Measurements from ENCODE around the gene MEPCE. TPM values are rescaled to one million over a fixed set of nuclear protein-coding genes. Genes with fewer than 3 reads are reported as not detected.

The MEPCE gene
- total and polyA plus RNA-seq, 2 of the 8 experiments (the other 6 are each of a cell fraction or from before 2014, with no cell fraction given) = 22.8 to 48.8 TPM

- H3K4me3 ChIP-seq (ENCODE audit: extremely low read depth in 1 of 4, insufficient read depth in 2 of 4, low read depth in 3 of 4, low read length in 4 of 4) = no peak overlapping the region
- H4K5ac ChIP-seq (ENCODE audit: insufficient read length, low read depth, low read length) = no peak overlapping the region
- no peak overlapping the region for H3K23ac ChIP-seq (ENCODE audit: insufficient read length)
- no peak overlapping the region for H2AK5ac ChIP-seq (ENCODE audit: low read depth, low read length)
- no peaks in the 10 kb centered on the region for H3K23me2 ChIP-seq (ENCODE audit: low read depth, low read length)
- no peak overlapping the region for H3K4me2 ChIP-seq (ENCODE audit: insufficient read depth in 1 of 2, low read depth in 2 of 2, low read length in 2 of 2)
- no peak overlapping the region for H2BK12ac ChIP-seq (ENCODE audit: low read depth, low read length)
- 79% methylated on average over 8 of the region's 8 CpGs; no CpG with 5 or more reads in 1 of the 2 experiments for WGBS, 2 experiments (ENCODE audit: extremely low coverage in 1 of 2, insufficient coverage in 1 of 2, insufficient read length in 1 of 2, insufficient replicate concordance in 2 of 2, low coverage in 1 of 2, low lambda C conversion rate in 2 of 2, missing lambda C conversion rate in 1 of 2)
- no peak overlapping the region for H2BK15ac ChIP-seq (ENCODE audit: low read length)
- no peak overlapping the region for H2BK5ac ChIP-seq (ENCODE audit: low read depth, low read length)
- H3K79me2 ChIP-seq (ENCODE audit: control insufficient read depth in 1 of 2, insufficient read depth in 2 of 2, low read length in 2 of 2) = no peaks in the 10 kb centered on the region
- no peaks in the 10 kb centered on the region for H3K79me1 ChIP-seq (ENCODE audit: low read depth, low read length)
- no peak overlapping the region for H3K4ac ChIP-seq (replicated peaks; ENCODE audit: insufficient read length, low read depth, low read length)
- ChIA-PET CTCF (ENCODE audit: partially characterized antibody) (interaction anchor here (0.6 to 12.4 kb wide), 28 partner anchors 12 to 226 kb away, joined by 3 to 152 read pairs (median 4); partner anchors contain the start of genes MEPCE, NYAP1, TSC22D4 and ZCWPW1), POLR2A (ENCODE audit: partially characterized antibody) (interaction anchor here (0.6 to 1.3 kb wide), 8 partner anchors 8 to 137 kb away, joined by 3 to 6 read pairs (median 3); partner anchors contain the start of genes FBXO24, LRCH4, MEPCE and PCOLCE)
- no peak overlapping the region for H3K14ac ChIP-seq (ENCODE audit: insufficient read length)
- H3K9ac ChIP-seq (replicated peaks in 1 of 4; ENCODE audit: extremely low read depth in 1 of 4, low read depth in 3 of 4, low read length in 3 of 4) = no peak overlapping the region
- H3K4me1 ChIP-seq (replicated peaks in 1 of 4; ENCODE audit: control insufficient read depth in 3 of 4, insufficient read depth in 4 of 4, low read length in 3 of 4) = peaks cover 0 to 6% (median 1%) of the 10 kb centered on the region in 4 experiments; a peak in 5 of 7 replicates
- H3K18ac ChIP-seq (ENCODE audit: extremely low read depth, low read length) = no peak overlapping the region
- TF ChIP-seq GABPA (IDR thresholded peaks at IDR 0.05; ENCODE audit: borderline replicate concordance, insufficient read depth, low read length) (no peak), KDM4A (IDR thresholded peaks at IDR 0.05; ENCODE audit: low read depth, low read length, severe bottlenecking) (no peak), SAP30 (IDR thresholded peaks at IDR 0.05; ENCODE audit: insufficient read depth, insufficient replicate concordance, low read length) (no peak), BACH1 (IDR thresholded peaks at IDR 0.05; ENCODE audit: low read length) (no peak), CREB1 (IDR thresholded peaks at IDR 0.05) (no peak)
- H2BK20ac ChIP-seq (ENCODE audit: low read length) = no peak overlapping the region
- no peak for FAIRE-seq
- H3K56ac ChIP-seq (replicated peaks; ENCODE audit: insufficient read length, low read depth, low read length) = no peak overlapping the region
- no peaks in the 10 kb centered on the region for H3K36me3 ChIP-seq (ENCODE audit: control insufficient read depth in 2 of 4, insufficient read depth in 4 of 4, low read length in 3 of 4)
- no peaks in the 10 kb centered on the region for H3K27me3 ChIP-seq (replicated peaks in 1 of 4; ENCODE audit: control insufficient read depth in 3 of 4, extremely low read depth in 1 of 4, insufficient read depth in 3 of 4, low read length in 3 of 4)
- H3K9me3 ChIP-seq (ENCODE audit: insufficient read depth in 2 of 2, low read depth in 1 of 2, low read length in 1 of 2) = no peaks in the 10 kb centered on the region
- H2AFZ ChIP-seq (ENCODE audit: low read length) = no peak overlapping the region
- no peak for DNase-seq (ENCODE audit: low read depth in 1 of 2, low spot score in 2 of 2)
- no peaks in the 10 kb centered on the region for H4K20me1 ChIP-seq (replicated peaks in 1 of 2; ENCODE audit: control insufficient read depth in 1 of 2, insufficient read depth in 2 of 2, low read length in 2 of 2)
- no peak overlapping the region for H2BK120ac ChIP-seq (replicated peaks; ENCODE audit: low read depth, low read length)
- no peak overlapping the region for H4K91ac ChIP-seq (replicated peaks; ENCODE audit: insufficient read length, low read length)
- H3K27ac ChIP-seq (ENCODE audit: low read depth, low read length) = no peak overlapping the region
- no peak overlapping the region for H4K8ac ChIP-seq (ENCODE audit: extremely low read depth, insufficient read depth, low read length)
Observed at GRCh38 chr7:100465299-100465698, 35.7 kb downstream of the MEPCE start.

All from H1 (cell line).